Measurements from ENCODE around the gene SEMA4D.
"Not testable (repeated sequence)": the region's sequence is repeated elsewhere in the genome, so short reads cannot be mapped to it uniquely, and the experiment has no call there.

The SEMA4D gene

DNA sequence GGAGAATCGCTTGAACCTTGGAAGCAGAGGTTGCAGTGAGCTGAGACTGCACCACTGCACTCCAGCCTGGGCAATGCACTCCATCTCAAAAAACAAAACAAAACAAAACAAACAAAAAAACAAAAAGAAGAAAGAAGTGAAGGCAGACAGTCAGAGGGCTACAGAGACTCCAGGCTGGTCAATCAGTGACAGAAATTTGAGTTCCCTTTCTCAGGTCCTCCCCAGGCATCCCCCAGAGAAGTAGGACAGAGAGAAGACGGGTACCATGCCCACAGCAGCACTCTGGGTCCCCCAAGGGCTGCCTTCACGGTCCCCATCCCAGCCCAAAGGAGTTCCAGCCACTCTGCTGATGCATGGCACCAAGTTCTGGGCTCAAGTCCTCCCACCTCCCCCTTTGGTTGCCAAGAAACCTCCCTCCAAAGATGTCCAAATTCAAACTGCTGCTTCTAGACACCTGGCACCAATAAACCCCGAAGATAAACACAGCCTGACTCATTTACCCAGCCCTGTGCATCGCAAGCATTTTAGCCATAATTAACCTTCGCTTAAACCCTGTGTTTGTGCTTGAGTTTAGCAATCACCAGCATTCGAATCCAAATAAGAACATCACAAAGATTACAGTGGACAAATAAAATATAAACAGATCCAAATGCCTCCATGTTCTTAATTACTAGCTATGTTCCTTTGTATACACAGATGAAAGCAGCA lies 24.0 kb downstream of the SEMA4D start:
- no peak for DNase-seq (ENCODE audit: low read depth)
- H3K4me3 ChIP-seq (replicated peaks; ENCODE audit: low read depth, low read length) = no peak overlapping the region
- TF ChIP-seq, protein P1, sequence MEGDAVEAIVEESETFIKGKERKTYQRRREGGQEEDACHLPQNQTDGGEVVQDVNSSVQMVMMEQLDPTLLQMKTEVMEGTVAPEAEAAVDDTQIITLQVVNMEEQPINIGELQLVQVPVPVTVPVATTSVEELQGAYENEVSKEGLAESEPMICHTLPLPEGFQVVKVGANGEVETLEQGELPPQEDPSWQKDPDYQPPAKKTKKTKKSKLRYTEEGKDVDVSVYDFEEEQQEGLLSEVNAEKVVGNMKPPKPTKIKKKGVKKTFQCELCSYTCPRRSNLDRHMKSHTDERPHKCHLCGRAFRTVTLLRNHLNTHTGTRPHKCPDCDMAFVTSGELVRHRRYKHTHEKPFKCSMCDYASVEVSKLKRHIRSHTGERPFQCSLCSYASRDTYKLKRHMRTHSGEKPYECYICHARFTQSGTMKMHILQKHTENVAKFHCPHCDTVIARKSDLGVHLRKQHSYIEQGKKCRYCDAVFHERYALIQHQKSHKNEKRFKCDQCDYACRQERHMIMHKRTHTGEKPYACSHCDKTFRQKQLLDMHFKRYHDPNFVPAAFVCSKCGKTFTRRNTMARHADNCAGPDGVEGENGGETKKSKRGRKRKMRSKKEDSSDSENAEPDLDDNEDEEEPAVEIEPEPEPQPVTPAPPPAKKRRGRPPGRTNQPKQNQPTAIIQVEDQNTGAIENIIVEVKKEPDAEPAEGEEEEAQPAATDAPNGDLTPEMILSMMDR (IDR thresholded peaks at IDR 0.05; ENCODE audit: low read length, missing control alignments) = no peak

DNA sequence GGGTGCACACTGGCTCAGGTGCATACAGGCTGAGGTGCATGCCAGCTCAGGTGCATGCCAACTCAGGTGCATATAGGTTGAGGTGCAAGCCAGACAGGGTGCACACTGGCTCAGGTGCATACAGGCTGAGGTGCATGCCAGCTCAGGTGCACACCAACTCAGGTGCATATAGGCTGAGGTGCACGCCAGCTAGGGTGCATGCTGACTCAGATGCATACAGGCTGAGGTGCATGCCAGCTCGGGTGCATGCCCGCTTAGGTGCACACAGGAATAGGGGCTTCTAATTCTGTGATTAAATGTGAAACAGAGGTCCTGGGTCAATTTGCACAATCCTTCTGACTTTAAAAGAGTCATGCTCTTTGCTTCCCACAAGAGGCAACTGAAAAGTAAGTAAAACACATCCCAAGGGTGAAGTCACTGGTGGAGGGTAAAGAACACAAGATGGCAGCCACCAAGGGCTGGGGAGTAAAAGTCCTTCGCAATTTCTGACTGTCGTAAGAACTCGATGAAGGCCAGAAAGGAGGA lies 26.1 kb downstream of the SEMA4D start:
- DNase-seq (ENCODE audit: low read depth); H3K4me3 ChIP-seq (replicated peaks; ENCODE audit: low read depth, low read length): not testable (repeated sequence)

DNA sequence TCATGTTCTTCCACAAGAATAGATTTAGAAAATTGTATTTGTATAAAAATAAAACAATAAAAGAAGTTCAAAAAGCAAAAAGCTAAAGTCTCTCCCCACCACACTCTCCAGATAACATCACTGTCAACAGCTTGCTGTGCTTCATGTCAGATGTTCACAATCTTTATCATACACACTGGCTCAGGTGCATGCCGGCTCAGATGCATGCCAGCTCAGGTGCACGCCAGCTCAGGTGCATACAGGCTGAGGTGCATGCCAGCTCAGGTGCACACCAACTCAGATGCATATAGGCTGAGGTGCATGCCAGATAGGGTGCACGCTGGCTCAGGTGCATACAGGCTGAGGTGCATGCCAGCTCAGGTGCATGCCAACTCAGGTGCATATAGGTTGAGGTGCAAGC lies 26.5 kb downstream of the SEMA4D start:
- no peak overlapping the region for H3K4me3 ChIP-seq (replicated peaks; ENCODE audit: low read depth, low read length)

DNA sequence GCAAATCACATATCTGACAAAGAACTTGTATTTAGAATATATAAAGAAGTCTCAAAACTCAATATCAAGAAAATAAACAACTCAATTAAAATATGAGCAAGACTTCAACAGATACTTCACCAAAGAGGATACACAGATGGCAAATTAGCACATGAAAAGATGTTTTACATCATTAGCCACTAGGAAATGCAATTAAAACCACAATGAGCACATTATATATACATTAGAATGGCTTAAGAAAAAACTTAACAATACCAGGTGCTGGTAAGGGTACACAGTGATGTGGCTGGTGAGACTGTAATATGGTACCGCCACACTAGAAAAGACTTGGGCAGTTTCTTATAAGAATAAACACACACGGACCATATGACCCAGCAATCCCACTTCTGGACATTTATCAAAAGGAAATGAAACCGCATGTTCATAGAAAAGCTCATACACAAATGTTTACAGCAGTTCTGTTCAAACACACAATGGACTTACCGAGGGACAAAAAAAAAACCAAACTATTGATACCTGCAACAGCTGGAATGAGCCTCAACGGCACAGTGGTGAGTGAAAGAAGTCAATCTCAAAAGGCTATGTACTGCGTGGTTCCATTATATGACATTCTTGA lies 27.6 kb downstream of the SEMA4D start:
- DNase-seq (ENCODE audit: low read depth) = no peak
- no peak overlapping the region for H3K4me3 ChIP-seq (replicated peaks; ENCODE audit: low read depth, low read length)
- TF ChIP-seq, protein P1 (IDR thresholded peaks at IDR 0.05; ENCODE audit: low read length, missing control alignments) = no peak

More for the DNA sequence above, 26.5 kb downstream of the SEMA4D start:
- TF ChIP-seq, protein P1 (IDR thresholded peaks at IDR 0.05; ENCODE audit: low read length, missing control alignments) = no peak
- DNase-seq (ENCODE audit: low read depth) = no peak

DNA sequence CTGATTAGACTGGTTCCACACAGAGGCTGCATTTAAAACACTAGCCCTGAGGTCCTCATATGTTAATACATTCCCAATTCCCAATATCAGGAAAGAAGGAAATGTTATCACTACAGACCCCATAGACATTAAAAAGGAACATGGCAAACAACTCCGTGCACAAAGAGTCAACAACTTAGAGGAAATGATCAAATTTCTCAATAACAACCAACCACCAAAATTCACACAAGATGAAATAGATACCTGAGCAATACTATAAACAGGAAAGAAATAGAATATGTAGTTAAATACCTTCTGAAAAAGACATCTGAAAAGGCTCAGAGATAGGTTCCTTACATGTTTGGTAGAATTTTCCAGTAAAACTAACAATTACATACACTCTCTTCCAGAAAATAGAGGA lies 28.9 kb downstream of the SEMA4D start:
- no peak for DNase-seq (ENCODE audit: low read depth)
- no peak overlapping the region for H3K4me3 ChIP-seq (replicated peaks; ENCODE audit: low read depth, low read length)
- TF ChIP-seq, protein P1 (IDR thresholded peaks at IDR 0.05; ENCODE audit: low read length, missing control alignments) = no peak

DNA sequence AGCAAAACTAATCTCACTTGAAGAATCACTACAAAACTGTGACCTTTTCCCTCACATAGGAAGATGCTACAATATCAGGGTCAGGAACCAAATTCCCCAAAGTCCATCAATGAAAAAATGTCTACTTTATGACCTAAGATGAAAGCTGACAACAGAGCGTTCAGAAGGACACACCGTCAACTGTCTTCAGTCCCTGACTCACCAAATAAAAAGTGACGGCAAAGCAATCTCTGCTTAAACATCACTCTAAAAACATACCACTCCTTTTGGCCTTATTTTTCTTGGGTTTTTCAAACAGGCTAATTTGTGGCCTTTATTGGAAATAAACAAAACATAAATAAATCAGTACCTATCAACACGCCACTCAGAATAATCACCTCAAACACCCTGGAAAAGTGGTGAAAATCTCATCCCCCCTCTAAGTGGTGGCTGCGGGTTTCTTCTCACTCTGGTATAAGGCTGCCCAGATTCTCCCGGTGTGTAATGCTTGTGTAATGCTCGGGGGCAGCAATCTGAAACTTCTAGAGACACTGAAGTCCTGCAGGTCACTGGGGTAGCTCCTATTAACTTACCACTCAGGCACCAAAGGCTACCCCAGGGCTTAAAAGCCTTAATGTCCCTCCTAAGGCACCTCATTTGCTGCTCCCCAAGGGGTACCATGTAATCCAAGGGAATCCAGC lies 29.5 kb downstream of the SEMA4D start:
- no peak overlapping the region for H3K4me3 ChIP-seq (replicated peaks; ENCODE audit: low read depth, low read length)
- DNase-seq (ENCODE audit: low read depth) = no peak
- TF ChIP-seq, protein P1 (IDR thresholded peaks at IDR 0.05; ENCODE audit: low read length, missing control alignments) = no peak

DNA sequence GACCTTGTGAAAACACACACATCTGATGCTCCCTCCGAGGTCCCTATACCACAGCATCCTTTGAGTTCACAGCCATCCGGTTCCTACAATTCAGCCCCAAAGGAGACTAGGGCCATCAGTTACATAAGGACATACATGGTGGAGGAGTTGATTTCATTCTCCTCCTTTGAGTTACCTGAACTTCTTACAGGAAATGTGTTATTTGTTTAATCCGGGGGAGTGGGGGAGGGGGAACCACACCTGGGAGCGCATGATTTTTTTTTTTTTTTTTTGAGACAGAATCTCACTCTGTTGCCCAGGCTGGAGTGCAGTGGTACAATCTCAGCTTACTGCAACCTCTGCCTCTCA lies 30.7 kb downstream of the SEMA4D start:
- H3K4me3 ChIP-seq (replicated peaks; ENCODE audit: low read depth, low read length) = no peak overlapping the region
- TF ChIP-seq, protein P1 (IDR thresholded peaks at IDR 0.05; ENCODE audit: low read length, missing control alignments) = no peak
- no peak for DNase-seq (ENCODE audit: low read depth)

Measured in fibroblast of pulmonary artery (primary cell).